CD14-positive monocyte (primary cell): Measurements from ENCODE around the gene ZNF292. TPM values are rescaled to one million over a fixed set of nuclear protein-coding genes. Genes with fewer than 3 reads are reported as not detected.
A peak's percentile ranks its signal among the peaks of the same experiment; 100 is the strongest.
"Not testable (repeated sequence)": the region's sequence is repeated elsewhere in the genome, so short reads cannot be mapped to it uniquely, and the experiment has no call there.

Source experiments
- DNase-seq, 3 donors: peaks; one replicate each; pipeline ENCODE4 v3.0.0-alpha.2; 2011 to 2022
- H2AFZ ChIP-seq: 2 replicates; pipeline ENCODE4 v1.6.0; 2012; ENCODE audit warnings: mild to moderate bottlenecking, low read depth, low read length, inconsistent platforms; ENCODE audit not compliant: insufficient read depth, poor library complexity, severe bottlenecking
- H3K27ac ChIP-seq, 2 donors: 1 replicate in 1 of 2; 2 replicates in 1 of 2; pipeline ENCODE4 v1.5.1; 2012 to 2013; ENCODE audit warnings: low read length in 2 of 2, control low read depth in 1 of 2, inconsistent platforms in 1 of 2, low read depth in 1 of 2, mild to moderate bottlenecking in 1 of 2
- H3K27me3 ChIP-seq, 2 donors: one replicate each; pipeline versions ENCODE4 v1.6.0 to v1.6.1; 2011 to 2013; ENCODE audit warnings: low read length in 2 of 2; ENCODE audit not compliant: control insufficient read depth in 2 of 2, insufficient read depth in 2 of 2
- H3K36me3 ChIP-seq, 2 donors: replicated peaks in 1 of 2; 1 replicate in 1 of 2; 2 replicates in 1 of 2; pipeline versions ENCODE4 v1.5.1 to v1.6.1; 2012 to 2013; ENCODE audit warnings: low read length in 2 of 2, control low read depth in 1 of 2, inconsistent platforms in 1 of 2, mild to moderate bottlenecking in 1 of 2; ENCODE audit not compliant: insufficient read depth in 2 of 2, control insufficient read depth in 1 of 2
- H3K4me1 ChIP-seq, 2 donors: 1 replicate in 1 of 2; 2 replicates in 1 of 2; pipeline versions ENCODE4 v1.5.1 to v1.6.1; 2012 to 2013; ENCODE audit warnings: low read length in 2 of 2, control low read depth in 1 of 2, inconsistent platforms in 1 of 2, mild to moderate bottlenecking in 1 of 2, moderate library complexity in 1 of 2; ENCODE audit not compliant: insufficient read depth in 2 of 2, control insufficient read depth in 1 of 2
- H3K4me2 ChIP-seq: replicated peaks from 2 replicates; pipeline ENCODE3; 2012; ENCODE audit warnings: low read length, moderate library complexity, mild to moderate bottlenecking; ENCODE audit not compliant: poor library complexity, severe bottlenecking; ENCODE audit errors: extremely low read depth
- H3K4me3 ChIP-seq, 3 experiments: fragments of 200-600 bp in 1 of 3; sonication (generic) in 1 of 3; replicated peaks in 1 of 3; 1 replicate in 2 of 3; 2 replicates in 1 of 3; pipeline ENCODE4 v1.5.1; 2011 to 2013; ENCODE audit warnings: low read length in 3 of 3, mild to moderate bottlenecking in 3 of 3, control low read depth in 2 of 3, low read depth in 2 of 3, inconsistent platforms in 1 of 3, moderate library complexity in 1 of 3
- H3K79me2 ChIP-seq: 2 replicates; pipeline ENCODE4 v1.6.0; 2012; ENCODE audit warnings: mild to moderate bottlenecking, control low read depth, inconsistent platforms, low read length, moderate library complexity; ENCODE audit not compliant: insufficient read depth
- H3K9ac ChIP-seq: 2 replicates; pipeline ENCODE4 v1.6.0; 2017; ENCODE audit warnings: low read length, mild to moderate bottlenecking; ENCODE audit not compliant: insufficient read depth, poor library complexity, severe bottlenecking
- H3K9me3 ChIP-seq, 2 donors: replicated peaks in 1 of 2; 1 replicate in 1 of 2; 2 replicates in 1 of 2; pipeline versions ENCODE4 v1.5.1 to v1.6.1; 2012 to 2013; ENCODE audit warnings: low read length in 2 of 2, control low read depth in 1 of 2; ENCODE audit not compliant: control insufficient read depth in 1 of 2, insufficient read depth in 1 of 2
- H4K20me1 ChIP-seq: 2 replicates; pipeline ENCODE4 v1.6.0; 2012; ENCODE audit warnings: mild to moderate bottlenecking, low read length, control low read depth, moderate library complexity; ENCODE audit not compliant: insufficient read depth
- H3K27ac Mint-ChIP-seq, 7 donors: one replicate each; pipeline ENCODE4 v1.8.0; 2020; ENCODE audit warnings: mild to moderate bottlenecking in 7 of 7, mixed read lengths in 7 of 7, moderate library complexity in 6 of 7, inconsistent platforms in 2 of 7
- H3K27me3 Mint-ChIP-seq, 3 donors: one replicate each; pipeline ENCODE4 v1.8.0; 2021 to 2022; ENCODE audit warnings: low read depth in 3 of 3, mild to moderate bottlenecking in 3 of 3, mixed read lengths in 3 of 3, moderate library complexity in 3 of 3, inconsistent platforms in 1 of 3
- H3K36me3 Mint-ChIP-seq, 2 donors: one replicate each; pipeline ENCODE4 v1.8.0; 2020; ENCODE audit warnings: mixed read lengths in 2 of 2, inconsistent platforms in 1 of 2, mild to moderate bottlenecking in 1 of 2
- H3K4me1 Mint-ChIP-seq: one replicate; pipeline ENCODE4 v1.8.0; 2020; ENCODE audit warnings: mild to moderate bottlenecking, mixed read lengths
- H3K4me3 Mint-ChIP-seq, 2 donors: one replicate each; pipeline ENCODE4 v1.8.0; 2020; ENCODE audit warnings: mild to moderate bottlenecking in 2 of 2, mixed read lengths in 2 of 2, moderate library complexity in 1 of 2
- H3K9me3 Mint-ChIP-seq, 7 donors: one replicate each; pipeline ENCODE4 v1.8.0; 2020 to 2022; ENCODE audit warnings: mixed read lengths in 7 of 7, mild to moderate bottlenecking in 6 of 7, moderate library complexity in 6 of 7, inconsistent platforms in 2 of 7
- WGBS: methylation state at CpG from one replicate; pipeline ENCODE4 v1.1.5; 2013; ENCODE audit warnings: missing lambda C conversion rate; ENCODE audit not compliant: insufficient coverage; 5-methylcytosine and 5-hydroxymethylcytosine counted together
- intact Hi-C, 2 donors: fragments of 100-400 bp; cut with micrococcal nuclease; formaldehyde crosslinking; loops; one replicate each; pipeline versions ENCODE4 v1.15.0 to v1.15.1; 2023
- polyA plus RNA-seq, 3 donors: library from polyadenylated mRNA; depleted of rRNA in 1 of 3; unstranded in 2 of 3; stranded (reverse) in 1 of 3; fragments of 300-500 nt in 2 of 3; fragments of >200 nt in 1 of 3; fragmentation: Illumina TruSeq in 2 of 3; gene quantifications; 1 replicate in 2 of 3; 2 replicates in 1 of 3; pipeline ENCODE4 v1.2.3, GENCODE V29; 2012 to 2021
- TF ChIP-seq, protein P1 (sequence below): fragments of 200-600 bp; IDR thresholded peaks from one replicate; pipeline ENCODE4 v1.8.0; 2022; ENCODE audit warnings: antibody characterized with exemption, mild to moderate bottlenecking

ZNF292 gene
- polyA plus RNA-seq, 3 donors = 4.8 to 7.7 (median 7.6) TPM

DNA sequence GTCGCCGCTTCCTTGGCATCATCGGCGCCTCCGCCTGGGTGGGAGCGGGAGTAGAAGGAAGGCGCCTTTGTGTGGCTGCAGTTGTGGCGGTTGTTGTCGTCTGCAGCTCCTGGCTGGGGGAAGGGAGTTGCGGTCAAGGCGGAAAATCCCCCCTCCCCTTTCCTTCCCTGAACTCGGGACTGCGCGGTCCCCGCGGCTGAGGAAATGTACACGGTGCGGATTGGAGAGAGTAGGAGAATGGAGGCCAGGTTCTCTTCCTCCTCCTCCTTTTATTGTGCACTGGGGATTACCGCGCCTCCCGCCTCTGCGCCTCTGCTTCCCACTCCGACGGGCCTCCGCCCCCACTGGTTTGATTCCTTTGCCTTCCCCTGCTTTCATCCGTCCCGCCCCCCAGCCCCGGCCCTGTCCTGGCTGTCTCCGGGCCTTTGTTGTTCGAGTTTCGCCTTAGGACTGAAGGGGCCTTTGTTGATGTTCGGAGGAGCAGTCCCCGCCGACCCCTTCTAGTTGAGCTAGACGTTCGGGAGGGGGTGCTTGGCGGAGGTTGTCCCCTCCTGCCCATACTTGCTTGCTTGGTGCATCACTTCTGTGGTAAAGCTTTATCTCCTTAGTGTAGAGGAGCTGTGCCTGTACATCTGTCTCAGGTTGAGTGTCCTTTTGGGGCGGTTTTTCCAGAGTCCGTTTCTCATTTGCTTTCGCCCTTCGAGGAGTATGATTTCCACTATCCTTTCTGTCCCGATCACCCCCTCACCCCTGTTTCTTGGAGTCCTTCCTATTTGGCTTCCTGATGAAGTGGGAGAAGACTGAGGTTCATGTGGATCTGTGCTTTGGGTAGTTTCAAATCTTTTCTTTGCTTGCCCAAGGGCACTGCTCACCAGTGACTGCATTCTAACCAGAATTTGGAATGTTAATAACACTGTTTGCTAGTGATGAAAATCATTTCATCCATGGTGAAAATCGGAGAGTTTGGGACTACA is 764 bp downstream of the ZNF292 start:
- peak overlapping the region; percentile 91 for H2AFZ ChIP-seq
- H3K36me3 ChIP-seq = no peaks in the 10 kb centered on the region
- H3K27ac Mint-ChIP-seq = peak overlapping the region; percentile 91 to 98 (median 97)
- H3K27me3 ChIP-seq = peaks cover 0 to 5% of the 10 kb centered on the region in 2 donors
- peak overlapping the region; percentile 93 to 97 for H3K4me3 Mint-ChIP-seq
- peak overlapping the region; percentile 88 for H3K4me2 ChIP-seq
- H3K9ac ChIP-seq = peak overlapping the region; percentile 83
- H4K20me1 ChIP-seq = peaks cover 39% of the 10 kb centered on the region
- peaks cover 0 to 11% (median 6%) of the 10 kb centered on the region in 3 donors for H3K27me3 Mint-ChIP-seq
- H3K79me2 ChIP-seq = peaks cover 80% of the 10 kb centered on the region
- TF ChIP-seq, protein P1, sequence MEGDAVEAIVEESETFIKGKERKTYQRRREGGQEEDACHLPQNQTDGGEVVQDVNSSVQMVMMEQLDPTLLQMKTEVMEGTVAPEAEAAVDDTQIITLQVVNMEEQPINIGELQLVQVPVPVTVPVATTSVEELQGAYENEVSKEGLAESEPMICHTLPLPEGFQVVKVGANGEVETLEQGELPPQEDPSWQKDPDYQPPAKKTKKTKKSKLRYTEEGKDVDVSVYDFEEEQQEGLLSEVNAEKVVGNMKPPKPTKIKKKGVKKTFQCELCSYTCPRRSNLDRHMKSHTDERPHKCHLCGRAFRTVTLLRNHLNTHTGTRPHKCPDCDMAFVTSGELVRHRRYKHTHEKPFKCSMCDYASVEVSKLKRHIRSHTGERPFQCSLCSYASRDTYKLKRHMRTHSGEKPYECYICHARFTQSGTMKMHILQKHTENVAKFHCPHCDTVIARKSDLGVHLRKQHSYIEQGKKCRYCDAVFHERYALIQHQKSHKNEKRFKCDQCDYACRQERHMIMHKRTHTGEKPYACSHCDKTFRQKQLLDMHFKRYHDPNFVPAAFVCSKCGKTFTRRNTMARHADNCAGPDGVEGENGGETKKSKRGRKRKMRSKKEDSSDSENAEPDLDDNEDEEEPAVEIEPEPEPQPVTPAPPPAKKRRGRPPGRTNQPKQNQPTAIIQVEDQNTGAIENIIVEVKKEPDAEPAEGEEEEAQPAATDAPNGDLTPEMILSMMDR = no peak
- H3K4me3 ChIP-seq = peak overlapping the region; percentile 73 to 95 (median 81)
- H3K4me1 ChIP-seq = peaks cover 27 to 47% of the 10 kb centered on the region in 2 donors
- no CpG with 5 or more reads among the region's 43 CpGs for WGBS
- peaks cover 2 to 8% of the 10 kb centered on the region in 2 donors for H3K36me3 Mint-ChIP-seq
- peaks cover 40% of the 10 kb centered on the region for H3K4me1 Mint-ChIP-seq
- H3K9me3 ChIP-seq = no peaks in the 10 kb centered on the region
- peak overlapping the region; percentile 93 to 96 for H3K27ac ChIP-seq
- H3K9me3 Mint-ChIP-seq = no peaks in the 10 kb centered on the region
- peak; percentile 29 to 80 (median 50) for DNase-seq
- intact Hi-C loops = loop anchor here (10.0 kb wide), 2 partner anchors 79 to 1719 kb away; no protein-coding TSS in a partner anchor

DNA sequence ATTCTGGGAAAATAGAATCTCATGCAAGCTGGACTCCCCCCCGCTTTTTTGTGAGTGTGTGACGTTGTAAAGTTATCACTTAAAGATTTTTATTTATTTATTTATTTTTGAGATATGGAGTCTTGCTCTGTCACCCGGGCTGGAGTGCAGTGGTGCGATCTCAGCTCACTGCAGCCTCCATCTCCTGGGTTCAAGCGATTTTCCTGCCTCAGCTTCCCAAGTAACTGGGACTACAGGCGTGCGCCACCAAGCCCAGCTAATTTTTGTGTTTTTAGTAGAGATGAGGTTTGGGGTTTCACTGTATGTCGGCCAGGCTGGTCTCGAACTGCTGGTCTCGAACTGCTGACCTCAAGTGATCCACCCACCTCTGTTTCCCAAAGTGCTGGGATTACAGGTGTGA is 2.2 kb downstream of the ZNF292 start:
- not testable (repeated sequence) for H3K4me3 ChIP-seq, H3K4me3 Mint-ChIP-seq, DNase-seq, H3K27me3 Mint-ChIP-seq, H2AFZ ChIP-seq, H3K4me2 ChIP-seq, H3K36me3 Mint-ChIP-seq, H3K9me3 ChIP-seq, H3K27me3 ChIP-seq, H3K9ac ChIP-seq, H3K27ac ChIP-seq, H3K36me3 ChIP-seq, H3K9me3 Mint-ChIP-seq
- peak overlapping the region in 1 of 7 donors; percentile 50 for H3K27ac Mint-ChIP-seq
- intact Hi-C loops = loop anchor here (10.0 kb wide), 2 partner anchors 77 to 1717 kb away; no protein-coding TSS in a partner anchor
- H3K4me1 ChIP-seq = peaks cover 19 to 34% of the 10 kb centered on the region in 2 donors
- H3K4me1 Mint-ChIP-seq = peaks cover 37% of the 10 kb centered on the region
- peaks cover 95% of the 10 kb centered on the region for H3K79me2 ChIP-seq
- peaks cover 54% of the 10 kb centered on the region for H4K20me1 ChIP-seq
- WGBS = 96% methylated on average over 3 of the region's 10 CpGs
